Fibroblast of lung (primary cell): ENCODE results near the gene PLXNA2. TPM values are rescaled to one million over a fixed set of nuclear protein-coding genes. Genes with fewer than 3 reads are reported as not detected.

ENCODE experiments used
- DNase-seq, 2 donors: peaks; one replicate each; pipeline versions ENCODE4 v3.0.0 to v3.0.0-alpha.2; 2010; ENCODE audit warnings: low read depth in 2 of 2
- H2AFZ ChIP-seq: 2 replicates; pipeline ENCODE4 v1.5.1; 2012; ENCODE audit warnings: low read length, control low read depth, inconsistent platforms
- H3K27ac ChIP-seq: 2 replicates; pipeline ENCODE4 v1.5.1; 2011; ENCODE audit warnings: low read length, control low read depth; ENCODE audit not compliant: insufficient read depth
- H3K27me3 ChIP-seq: 2 replicates; pipeline ENCODE4 v1.5.1; 2011; ENCODE audit warnings: mild to moderate bottlenecking, low read length; ENCODE audit not compliant: control insufficient read depth, insufficient read depth
- H3K36me3 ChIP-seq: 2 replicates; pipeline ENCODE4 v1.5.1; 2011; ENCODE audit warnings: low read length; ENCODE audit not compliant: control insufficient read depth, insufficient read depth
- H3K4me1 ChIP-seq: 2 replicates; pipeline ENCODE4 v1.5.1; 2011; ENCODE audit warnings: low read length; ENCODE audit not compliant: control insufficient read depth, insufficient read depth; ENCODE audit errors: extremely low read depth
- H3K4me2 ChIP-seq: 2 replicates; pipeline ENCODE4 v1.5.1; 2011; ENCODE audit warnings: low read length, control low read depth; ENCODE audit not compliant: insufficient read depth; ENCODE audit errors: extremely low read depth
- H3K4me3 ChIP-seq, 4 experiments: fragments of 200-600 bp in 1 of 4; sonication (generic) in 1 of 4; replicated peaks in 1 of 4; 2 replicates each; pipeline ENCODE4 v1.5.1; 2011 to 2016; ENCODE audit warnings: low read length in 4 of 4, low read depth in 3 of 4, mild to moderate bottlenecking in 3 of 4, control low read depth in 2 of 4, inconsistent platforms in 1 of 4, mixed read lengths in 1 of 4; ENCODE audit not compliant: insufficient read depth in 1 of 4; ENCODE audit errors: control extremely low read depth in 1 of 4
- H3K79me2 ChIP-seq: 2 replicates; pipeline ENCODE4 v1.5.1; 2012; ENCODE audit warnings: mild to moderate bottlenecking, low read length, inconsistent platforms; ENCODE audit not compliant: control insufficient read depth, insufficient read depth
- H3K9ac ChIP-seq: 2 replicates; pipeline ENCODE4 v1.5.1; 2011; ENCODE audit warnings: mild to moderate bottlenecking, low read length, control low read depth; ENCODE audit not compliant: insufficient read depth
- H3K9me3 ChIP-seq: 2 replicates; pipeline ENCODE4 v1.5.1; 2012; ENCODE audit warnings: low read depth, low read length; ENCODE audit not compliant: control insufficient read depth, insufficient read depth
- H4K20me1 ChIP-seq: 2 replicates; pipeline ENCODE4 v1.5.1; 2011; ENCODE audit warnings: low read length; ENCODE audit not compliant: control insufficient read depth, insufficient read depth; ENCODE audit errors: extremely low read depth
- CTCF ChIP-seq, 2 donors: IDR thresholded peaks in 1 of 2; conservative IDR thresholded peaks in 1 of 2; 1 replicate in 1 of 2; 2 replicates in 1 of 2; pipeline ENCODE4 v1.5.1; 2011 to 2012; ENCODE audit warnings: low read length in 2 of 2, control low read depth in 1 of 2, inconsistent platforms in 1 of 2, low read depth in 1 of 2, mild to moderate bottlenecking in 1 of 2
- EZH2 ChIP-seq: IDR thresholded peaks from 2 replicates; pipeline ENCODE4 v1.5.1; 2012; ENCODE audit warnings: low read length, control low read depth, mild to moderate bottlenecking; ENCODE audit errors: missing control alignments
- polyA plus RNA-seq, 2 donors: library from polyadenylated mRNA; depleted of rRNA in 1 of 2; stranded (reverse) in 1 of 2; unstranded in 1 of 2; fragments of >200 nt; gene quantifications; 2 replicates each; pipeline ENCODE4 v1.2.1, GENCODE V29; 2011 to 2012; ENCODE audit warnings: missing spikeins in 1 of 2
- total RNA-seq: library from RNA; depleted of rRNA; stranded (reverse); fragments of >200 nt; gene quantifications from 2 replicates; pipeline ENCODE4 v1.2.1, GENCODE V29; 2014

Gene PLXNA2
- total and polyA plus RNA-seq, 2 donors (not counting 1 experiment from before 2014, with no cell fraction given): 0.43 to 2.0 TPM

GRCh38 chr1:208203848-208204609, 40.2 kb downstream of the PLXNA2 start:
- Histone ChIP-seq H2AFZ (no peak overlapping the region), H3K4me3 (no peak overlapping the region), H3K36me3 (no peaks in the 10 kb centered on the region), H3K9me3 (no peaks in the 10 kb centered on the region), H3K79me2 (no peaks in the 10 kb centered on the region), H3K9ac (no peak overlapping the region), H3K4me1 (peaks cover 13% of the 10 kb centered on the region), H3K27me3 (no peaks in the 10 kb centered on the region), H3K4me2 (no peak overlapping the region), H3K27ac (no peak overlapping the region), H4K20me1 (no peaks in the 10 kb centered on the region)
- DNase-seq: peak; percentile 36 to 84
- TF ChIP-seq CTCF (conservative IDR thresholded peaks at IDR 0.05 in 1 of 2, IDR thresholded peaks at IDR 0.05 in 1 of 2; ENCODE audit: low read depth in 1 of 2, low read length in 2 of 2): no peak

GRCh38 chr1:208203127-208203847, 40.9 kb downstream of the PLXNA2 start:
- Histone ChIP-seq H3K79me2 (no peaks in the 10 kb centered on the region), H3K27ac (no peak overlapping the region), H3K27me3 (no peaks in the 10 kb centered on the region), H3K4me1 (peaks cover 13% of the 10 kb centered on the region), H3K4me2 (no peak overlapping the region), H3K36me3 (no peaks in the 10 kb centered on the region), H3K9ac (no peak overlapping the region), H4K20me1 (no peaks in the 10 kb centered on the region), H3K9me3 (no peaks in the 10 kb centered on the region), H3K4me3 (no peak overlapping the region), H2AFZ (no peak overlapping the region)
- TF ChIP-seq EZH2 (no peak), CTCF (conservative IDR thresholded peaks at IDR 0.05 in 1 of 2, IDR thresholded peaks at IDR 0.05 in 1 of 2; ENCODE audit: low read depth in 1 of 2, low read length in 2 of 2) (no peak)
- DNase-seq: peak; percentile 58 to 87

DNA sequence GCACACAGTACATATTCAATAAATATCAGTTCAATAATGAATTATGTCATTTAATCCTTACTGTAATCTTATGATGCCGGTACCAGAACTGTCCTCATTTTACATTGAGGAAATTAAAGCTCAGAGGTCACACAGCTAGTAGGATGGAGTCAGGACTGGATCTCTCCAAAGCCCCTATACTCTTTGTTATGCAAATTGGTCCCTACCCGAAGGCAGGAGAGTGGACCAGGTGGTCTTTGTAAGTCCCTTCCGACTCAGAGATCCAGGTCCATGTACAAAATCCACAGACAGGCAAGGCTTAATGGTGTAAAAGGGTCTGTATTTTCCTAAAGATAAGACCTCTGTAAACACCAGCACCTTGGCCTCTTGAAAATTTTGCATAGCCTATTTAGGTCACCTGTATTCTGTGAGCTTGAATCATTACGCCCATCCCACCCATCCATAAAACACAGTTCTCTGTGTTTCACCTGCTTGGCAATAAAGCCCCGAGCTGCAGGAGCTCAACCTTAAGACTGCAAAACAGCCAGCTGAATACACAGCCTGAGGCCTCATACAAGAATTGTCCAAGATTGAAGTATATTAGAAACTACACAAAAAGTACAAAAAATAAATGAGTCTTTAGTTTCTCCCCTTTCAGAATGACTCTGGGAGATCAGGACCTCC, 41.7 kb downstream of the PLXNA2 start:
- DNase-seq: no peak
- Histone ChIP-seq H3K79me2 (no peaks in the 10 kb centered on the region), H3K9ac (no peak overlapping the region), H3K4me3 (no peak overlapping the region), H2AFZ (no peak overlapping the region), H3K4me2 (no peak overlapping the region), H3K27me3 (no peaks in the 10 kb centered on the region), H4K20me1 (no peaks in the 10 kb centered on the region), H3K27ac (no peak overlapping the region), H3K4me1 (peaks cover 13% of the 10 kb centered on the region), H3K9me3 (no peaks in the 10 kb centered on the region), H3K36me3 (no peaks in the 10 kb centered on the region)
- TF ChIP-seq EZH2 (no peak), CTCF (conservative IDR thresholded peaks at IDR 0.05 in 1 of 2, IDR thresholded peaks at IDR 0.05 in 1 of 2; ENCODE audit: low read depth in 1 of 2, low read length in 2 of 2) (no peak)
